PC-3 (cell line): ENCODE results near the gene HEXA. TPM values are rescaled to one million over a fixed set of nuclear protein-coding genes. Genes with fewer than 3 reads are reported as not detected.

Experiments used
- ATAC-seq: fragments of 200-7000 bp; cut with Tn5 transposase; 2 replicates; pipeline ENCODE4 v1.9.1; 2020; ENCODE audit warnings: mild to moderate bottlenecking, moderate library complexity
- BruUV-seq: library from RNA; stranded (reverse); fragments of 400-500 nt; replicated peaks from 2 replicates; lab custom pipeline; 2021; lab: Mats Ljungman, UMichigan
- CTCF ChIA-PET: fragments of 300-600 bp; sonication (Branson Sonifier 250); formaldehyde crosslinking; loops from one replicate; lab custom pipeline; 2022; ENCODE audit warnings: antibody characterized with exemption; lab: Charles Lee
- POLR2A ChIA-PET: fragments of 300-600 bp; sonication (Branson Sonifier 250); formaldehyde crosslinking; loops from one replicate; lab custom pipeline; 2022; ENCODE audit warnings: antibody characterized with exemption; ENCODE audit not compliant: unreplicated experiment; lab: Charles Lee
- DNase-seq: peaks from one replicate; pipeline ENCODE4 v3.0.0-alpha.2; 2015
- H2AFZ ChIP-seq: fragments of 300-600 bp; sonication (generic); 2 replicates; pipeline ENCODE4 v1.6.0; 2016; ENCODE audit warnings: antibody characterized with exemption, low read length
- H3F3A ChIP-seq: fragments of 300-600 bp; sonication (generic); one replicate; pipeline ENCODE4 v1.6.0; 2017; ENCODE audit warnings: antibody characterized with exemption, low read length, control low read depth, mild to moderate bottlenecking; ENCODE audit not compliant: unreplicated experiment
- H3K27ac ChIP-seq: fragments of 300-600 bp; sonication (generic); 2 replicates; pipeline ENCODE4 v1.5.1; 2016; ENCODE audit warnings: mild to moderate bottlenecking, low read length
- H3K27me3 ChIP-seq: fragments of 300-600 bp; sonication (generic); 2 replicates; pipeline ENCODE4 v1.6.1; 2016; ENCODE audit warnings: low read length, mixed read lengths
- H3K36me3 ChIP-seq: fragments of 300-600 bp; sonication (generic); 2 replicates; pipeline ENCODE4 v1.6.1; 2016; ENCODE audit warnings: low read depth, mixed run types, low read length, mixed read lengths
- H3K4me1 ChIP-seq: fragments of 300-600 bp; sonication (generic); 2 replicates; pipeline ENCODE4 v1.5.1; 2016; ENCODE audit warnings: low read length; ENCODE audit not compliant: insufficient read depth
- H3K4me2 ChIP-seq: fragments of 300-600 bp; sonication (generic); 2 replicates; pipeline ENCODE4 v1.6.0; 2016; ENCODE audit warnings: low read length
- H3K4me3 ChIP-seq: fragments of 300-600 bp; sonication (generic); 2 replicates; pipeline ENCODE4 v1.5.1; 2016; ENCODE audit warnings: mild to moderate bottlenecking, low read length, mixed read lengths
- H3K79me2 ChIP-seq: fragments of 300-600 bp; sonication (generic); 2 replicates; pipeline ENCODE4 v1.6.1; 2017; ENCODE audit warnings: low read length, mixed read lengths
- H3K9ac ChIP-seq: fragments of 300-600 bp; sonication (generic); 2 replicates; pipeline ENCODE4 v1.6.0; 2016; ENCODE audit warnings: mild to moderate bottlenecking, low read length
- H3K9me2 ChIP-seq: fragments of 300-600 bp; sonication (generic); replicated peaks from 2 replicates; pipeline ENCODE4 v1.6.1; 2016; ENCODE audit warnings: mixed run types, low read length, mixed read lengths
- H3K9me3 ChIP-seq: fragments of 300-600 bp; sonication (generic); 2 replicates; pipeline ENCODE4 v1.6.1; 2016; ENCODE audit warnings: low read length, mixed read lengths
- H4K20me1 ChIP-seq: fragments of 300-600 bp; sonication (generic); 2 replicates; pipeline ENCODE4 v1.6.1; 2016; ENCODE audit warnings: low read length, mixed read lengths
- CTCF ChIP-seq: fragments of 300-600 bp; sonication (generic); conservative IDR thresholded peaks from 2 replicates; pipeline ENCODE4 v1.5.1; 2017; ENCODE audit warnings: antibody characterized with exemption, low read depth, mild to moderate bottlenecking, low read length
- EZH2 ChIP-seq: fragments of 300-600 bp; sonication (generic); IDR thresholded peaks from one replicate; pipeline ENCODE4 v1.6.1; 2017; ENCODE audit warnings: antibody characterized with exemption, mild to moderate bottlenecking, low read length; ENCODE audit not compliant: unreplicated experiment
- EZH2phosphoT487 ChIP-seq: fragments of 300-600 bp; sonication (generic); IDR thresholded peaks from 2 replicates; pipeline ENCODE4 v1.6.1; 2018; ENCODE audit warnings: mild to moderate bottlenecking, antibody characterized with exemption, low read length, borderline replicate concordance
- intact Hi-C: fragments of 100-400 bp; cut with micrococcal nuclease; formaldehyde crosslinking; loops from 2 replicates; pipeline ENCODE4 v1.9.0; 2023
- total RNA-seq: library from RNA; depleted of rRNA; stranded (reverse); fragments of >200 nt; gene quantifications from 2 replicates; pipeline ENCODE4 v1.2.3, GENCODE V29; 2014

The HEXA gene
- total RNA-seq, 1 experiment from 2014 or later: not detected

- CTCF ChIA-PET: interaction anchor here (0.7 kb wide), 1 partner anchor 14 kb away, joined by 3 read pairs; no protein-coding TSS in a partner anchor
- Histone ChIP-seq H3K9me3 (no peaks in the 10 kb centered on the region), H3K79me2 (no peaks in the 10 kb centered on the region), H3K36me3 (no peaks in the 10 kb centered on the region; the same call in 1 of the 2 replicates), H2AFZ (no peak overlapping the region), H4K20me1 (no peaks in the 10 kb centered on the region), H3K4me3 (no peak overlapping the region), H3K27me3 (no peaks in the 10 kb centered on the region), H3K9me2 (no peaks in the 10 kb centered on the region), H3K4me2 (no peak overlapping the region), H3K27ac (no peak overlapping the region), H3K4me1 (no peaks in the 10 kb centered on the region), H3F3A (no peaks in the 10 kb centered on the region), H3K9ac (no peak overlapping the region)
- DNase-seq (no peak), ATAC-seq (no peak)
- intact Hi-C loops: no loop called here
- POLR2A ChIA-PET: no interaction called here
- BruUV-seq: no TSS peak
- TF ChIP-seq EZH2phosphoT487: no peak
- no peak for TF ChIP-seq EZH2
- no peak for TF ChIP-seq CTCF
Measured at GRCh38 chr15:72313448-72313840, 62.4 kb downstream of the HEXA start.

- CTCF ChIA-PET: interaction anchor here (0.5 to 0.7 kb wide), 2 partner anchors 13 to 27 kb away, joined by 3 to 4 read pairs; no protein-coding TSS in a partner anchor
- no peaks in the 10 kb centered on the region for H3K9me2 ChIP-seq
Measured at GRCh38 chr15:72312605-72313447, 63.0 kb downstream of the HEXA start.

More at GRCh38 chr15:72312605-72313447, 63.0 kb downstream of the HEXA start:
- no peaks in the 10 kb centered on the region for H4K20me1 ChIP-seq
- no peaks in the 10 kb centered on the region for H3K79me2 ChIP-seq
- H3K36me3 ChIP-seq: no peaks in the 10 kb centered on the region; the same call in 1 of the 2 replicates
- peak; percentile 92 for ATAC-seq
- no peak for TF ChIP-seq EZH2phosphoT487
- TF ChIP-seq CTCF: peak; percentile 77
- intact Hi-C loops: no loop called here
- no peak overlapping the region for H2AFZ ChIP-seq
- no peak overlapping the region for H3K4me2 ChIP-seq
- no peaks in the 10 kb centered on the region for H3K27me3 ChIP-seq
- POLR2A ChIA-PET: interaction anchor here (0.6 kb wide), 1 partner anchor 358 kb away, joined by 3 read pairs; no protein-coding TSS in a partner anchor
- H3K4me1 ChIP-seq: no peaks in the 10 kb centered on the region
- H3F3A ChIP-seq: no peaks in the 10 kb centered on the region
- DNase-seq: peak; percentile 72
- BruUV-seq: no TSS peak
- no peaks in the 10 kb centered on the region for H3K9me3 ChIP-seq
- H3K4me3 ChIP-seq: no peak overlapping the region
- H3K27ac ChIP-seq: no peak overlapping the region
- H3K9ac ChIP-seq: no peak overlapping the region
